Endometrial microvascular endothelial cells (primary cell): ENCODE data around the gene FANCC. TPM values are rescaled to one million over a fixed set of nuclear protein-coding genes. Genes with fewer than 3 reads are reported as not detected.

Experiments
- in situ Hi-C: cut with HindIII; loops from 2 replicates; pipeline ENCODE4 v1.10.0; 2017; ENCODE audit warnings: low sequenced_read_pairs, low pct_unique_long_range_greater_than_20kb; ENCODE audit errors: inconsistent ontology term
- total RNA-seq: library from RNA; depleted of rRNA; stranded (reverse); fragments of >200 nt; gene quantifications from one replicate; pipeline ENCODE4 v1.2.3, GENCODE V29; 2015; ENCODE audit errors: inconsistent ontology term

Gene FANCC
- total RNA-seq, 1 donor from 2014 or later = 4.6 TPM

- in situ Hi-C loops = no loop called here
These were observed 244.4 kb downstream of the FANCC start for GRCh38 chr9:95073042-95073607.

GRCh38 chr9:95071925-95072324 is 245.6 kb downstream of the FANCC start:
- in situ Hi-C loops = no loop called here

- in situ Hi-C loops = no loop called here
These were observed 246.1 kb downstream of the FANCC start for GRCh38 chr9:95071450-95071849.

- in situ Hi-C loops = no loop called here
These were observed 246.9 kb downstream of the FANCC start for GRCh38 chr9:95070549-95071021.

DNA sequence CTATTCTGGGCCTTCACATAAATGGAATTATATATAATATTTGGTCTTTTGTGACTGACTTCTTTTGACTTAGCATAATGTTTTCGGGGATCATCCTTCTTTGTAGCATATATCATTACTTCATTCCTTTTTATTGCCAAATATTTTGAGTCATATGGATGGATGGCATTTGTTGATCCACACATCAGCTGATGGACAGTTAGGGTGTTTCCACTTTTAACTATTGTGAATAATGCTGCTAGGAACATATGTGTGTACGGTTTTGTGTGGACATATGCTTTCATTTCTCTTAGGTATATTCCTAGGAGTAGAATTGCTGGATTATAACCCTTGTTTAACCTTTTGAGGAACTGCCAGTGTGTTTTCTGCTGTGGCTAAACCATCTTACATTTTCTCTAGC is 249.6 kb downstream of the FANCC start:
- in situ Hi-C loops = no loop called here

GRCh38 chr9:95067057-95067456 is 250.5 kb downstream of the FANCC start:
- in situ Hi-C loops = no loop called here

- in situ Hi-C loops = no loop called here
These were observed 252.3 kb downstream of the FANCC start for GRCh38 chr9:95065224-95065623.

- in situ Hi-C loops = no loop called here
These were observed 254.2 kb downstream of the FANCC start for GRCh38 chr9:95063300-95063699.

DNA sequence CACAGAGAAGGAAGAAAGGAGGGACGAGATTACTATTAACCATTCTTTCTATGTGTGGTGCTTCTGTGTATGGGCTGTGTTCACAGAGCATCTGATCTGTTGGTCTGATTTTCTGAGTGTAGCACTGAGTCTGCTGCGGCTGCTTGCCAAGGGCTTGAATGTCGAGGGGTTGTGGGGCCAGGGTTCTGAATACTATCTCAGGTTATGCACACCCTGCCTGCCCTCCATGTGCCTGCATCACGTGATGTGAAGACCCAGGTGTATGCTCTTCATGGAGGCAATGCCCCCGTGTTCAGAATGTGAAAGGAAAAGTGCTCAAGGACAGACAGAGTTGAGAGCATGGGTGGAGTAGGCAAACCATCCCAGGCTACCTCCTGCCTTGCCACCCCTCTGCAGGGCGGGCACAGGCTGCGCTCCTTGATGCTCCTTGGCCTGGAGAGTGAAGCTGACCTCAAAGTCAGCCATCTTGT is 254.9 kb downstream of the FANCC start:
- in situ Hi-C loops = no loop called here

DNA sequence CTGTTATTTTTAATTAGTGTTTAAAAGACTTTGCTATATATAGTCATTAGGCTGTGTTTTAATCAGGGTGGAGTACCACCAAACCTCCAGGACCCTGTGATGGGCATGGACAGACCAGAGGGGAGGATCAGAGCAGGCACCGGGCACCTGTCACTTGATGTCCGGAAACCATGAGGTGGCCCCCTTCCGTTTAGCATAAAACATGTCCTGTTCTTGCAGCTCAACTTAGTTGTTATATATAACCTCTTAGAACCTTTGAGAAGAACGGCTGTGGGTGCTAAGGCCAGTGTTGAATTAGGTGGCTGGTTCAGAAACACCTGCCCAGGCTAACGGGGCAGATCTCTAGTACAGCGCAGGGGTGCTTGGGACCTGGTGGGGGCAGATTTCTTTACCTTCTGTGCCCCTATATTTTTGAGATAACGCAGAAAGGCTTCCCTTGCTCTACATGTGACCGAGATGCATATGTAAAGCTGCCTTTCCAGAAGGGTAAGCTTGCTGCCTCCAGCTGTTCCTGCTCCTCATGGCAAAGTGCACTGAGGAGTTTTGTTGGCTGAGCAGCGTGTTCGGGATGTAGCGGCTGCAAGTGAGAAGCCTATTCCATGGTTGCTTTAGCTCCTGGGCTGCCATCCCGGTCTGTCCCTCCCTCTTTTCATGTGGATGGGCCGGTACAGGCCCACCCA is 255.5 kb downstream of the FANCC start:
- in situ Hi-C loops = no loop called here

GRCh38 chr9:95060916-95061315 is 256.6 kb downstream of the FANCC start:
- in situ Hi-C loops = no loop called here

GRCh38 chr9:95060234-95060633 is 257.3 kb downstream of the FANCC start:
- in situ Hi-C loops = no loop called here

DNA sequence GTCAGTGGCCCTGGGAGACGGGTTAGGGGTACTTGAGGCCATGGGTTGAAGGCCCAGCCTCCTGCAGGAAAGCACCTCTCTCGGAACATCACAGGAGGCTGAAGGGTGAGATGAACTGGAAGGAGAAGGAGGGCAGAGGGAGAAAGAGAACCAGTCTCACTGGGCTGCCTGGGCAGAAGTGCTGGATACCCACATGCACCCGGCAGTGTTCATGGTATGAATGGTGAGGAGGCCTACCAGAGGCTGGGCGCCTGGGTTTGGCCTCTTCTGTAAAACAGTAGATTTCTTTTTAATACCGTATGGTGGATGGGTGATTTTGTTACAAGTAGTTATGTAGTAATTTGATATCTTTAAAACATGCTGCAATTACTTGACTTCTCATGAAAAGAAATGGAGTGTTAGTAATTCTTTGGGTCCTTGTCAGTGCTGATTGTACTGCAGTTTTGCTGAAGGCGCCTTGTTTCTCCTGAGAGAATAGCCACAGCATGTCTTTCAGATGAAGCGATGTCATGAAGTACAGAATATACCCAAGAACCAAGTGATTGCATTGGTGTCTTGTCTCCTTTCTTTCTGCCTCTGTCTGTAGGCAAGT is 258.6 kb downstream of the FANCC start:
- in situ Hi-C loops = no loop called here

GRCh38 chr9:95058121-95058785 is 259.3 kb downstream of the FANCC start:
- in situ Hi-C loops = no loop called here

- in situ Hi-C loops = no loop called here
These were observed 260.4 kb downstream of the FANCC start for GRCh38 chr9:95057101-95057500.

DNA sequence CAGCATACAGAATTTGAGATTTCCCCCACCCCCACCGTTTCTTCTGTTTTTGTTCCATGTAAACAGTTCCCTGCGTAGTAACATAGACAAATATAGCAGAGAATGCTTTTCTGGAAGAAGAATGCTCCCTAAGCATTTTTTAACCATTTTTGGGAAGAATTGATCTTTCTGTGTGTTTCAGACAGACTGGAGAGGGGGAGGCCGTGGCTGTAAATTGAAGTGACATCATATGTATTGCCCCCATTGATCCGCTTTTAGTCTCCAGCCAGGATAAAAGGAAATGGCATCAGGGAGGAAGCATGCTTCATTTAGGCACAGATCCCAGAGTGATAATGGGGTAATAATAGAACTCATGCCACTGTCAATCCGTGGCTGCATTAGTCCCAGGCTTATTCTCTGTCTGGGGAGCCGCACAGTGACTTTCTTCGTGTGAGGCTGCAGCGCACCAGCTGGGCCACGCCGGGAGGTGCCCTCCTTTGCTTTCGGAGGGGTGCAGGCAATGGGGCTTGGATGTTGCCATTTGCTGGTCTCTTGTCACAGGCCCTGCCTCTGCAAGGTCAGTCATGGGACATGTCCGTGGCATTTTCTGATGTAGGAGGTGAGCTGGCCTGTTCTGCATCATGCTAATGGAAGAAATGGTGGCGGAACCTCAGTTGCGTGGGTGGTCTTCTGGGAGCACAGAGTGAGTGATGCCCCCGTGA is 261.5 kb downstream of the FANCC start:
- in situ Hi-C loops = no loop called here

GRCh38 chr9:95055334-95055850 is 262.1 kb downstream of the FANCC start:
- in situ Hi-C loops = no loop called here

- in situ Hi-C loops = no loop called here
These were observed 263.6 kb downstream of the FANCC start for GRCh38 chr9:95053611-95054570.
